Measurements from ENCODE around the gene BCR.
"Not testable (repeated sequence)": the region's sequence is repeated elsewhere in the genome, so short reads cannot be mapped to it uniquely, and the experiment has no call there.

BCR gene

GRCh38 chr22:23287136-23288095 lies 107.1 kb downstream of the BCR start:
- no peak for DNase-seq (ENCODE audit: low read depth, low spot score)

- DNase-seq (ENCODE audit: low read depth, low spot score), result no peak
Observed at GRCh38 chr22:23288301-23289129, 108.2 kb downstream of the BCR start.

- DNase-seq (ENCODE audit: low read depth, low spot score), result no peak
Observed at GRCh38 chr22:23289130-23289503, 108.8 kb downstream of the BCR start.

GRCh38 chr22:23289851-23290724 lies 109.8 kb downstream of the BCR start:
- peak; percentile 78 for DNase-seq (ENCODE audit: low read depth, low spot score)

GRCh38 chr22:23291806-23292452 lies 111.6 kb downstream of the BCR start:
- DNase-seq (ENCODE audit: low read depth, low spot score), result no peak

- no peak for DNase-seq (ENCODE audit: low read depth, low spot score)
Observed at GRCh38 chr22:23292453-23293350, 112.4 kb downstream of the BCR start.

- DNase-seq (ENCODE audit: low read depth, low spot score), result no peak
Observed at GRCh38 chr22:23293720-23294119, 113.4 kb downstream of the BCR start.

GRCh38 chr22:23294221-23294620 lies 113.9 kb downstream of the BCR start:
- DNase-seq (ENCODE audit: low read depth, low spot score), result no peak

- no peak for DNase-seq (ENCODE audit: low read depth, low spot score)
Observed at GRCh38 chr22:23300476-23300875, 120.2 kb downstream of the BCR start.

GRCh38 chr22:23301591-23301990 lies 121.3 kb downstream of the BCR start:
- no peak for DNase-seq (ENCODE audit: low read depth, low spot score)

GRCh38 chr22:23302171-23303002 lies 122.1 kb downstream of the BCR start:
- no peak for DNase-seq (ENCODE audit: low read depth, low spot score)

- no peak for DNase-seq (ENCODE audit: low read depth, low spot score)
Observed at GRCh38 chr22:23305321-23305910, 125.1 kb downstream of the BCR start.

GRCh38 chr22:23305922-23306374 lies 125.6 kb downstream of the BCR start:
- DNase-seq (ENCODE audit: low read depth, low spot score), result no peak

- no peak for DNase-seq (ENCODE audit: low read depth, low spot score)
Observed at GRCh38 chr22:23306438-23306921, 126.2 kb downstream of the BCR start.

GRCh38 chr22:23306926-23307325 lies 126.6 kb downstream of the BCR start:
- DNase-seq (ENCODE audit: low read depth, low spot score), result no peak

- not testable (repeated sequence) for DNase-seq (ENCODE audit: low read depth, low spot score)
Observed at GRCh38 chr22:23307511-23307910, 127.2 kb downstream of the BCR start.

GRCh38 chr22:23309261-23309660 lies 129.0 kb downstream of the BCR start:
- DNase-seq (ENCODE audit: low read depth, low spot score), result not testable (repeated sequence)

- DNase-seq (ENCODE audit: low read depth, low spot score), result not testable (repeated sequence)
Observed at GRCh38 chr22:23310443-23311097, 130.3 kb downstream of the BCR start.
